COLO829 (cell line): Measurements from ENCODE around the gene ELP1.
"Not testable (repeated sequence)": the region's sequence is repeated elsewhere in the genome, so short reads cannot be mapped to it uniquely, and the experiment has no call there.

ENCODE experiments used
- DNase-seq: peaks from one replicate; pipeline ENCODE4 v3.0.0; 2012; ENCODE audit warnings: low spot score

Gene ELP1

GRCh38 chr9:108933231-108933717 lies 650 bp downstream of the ELP1 start:
- peak; percentile 24 for DNase-seq

GRCh38 chr9:108928386-108928785 lies 5.5 kb downstream of the ELP1 start:
- DNase-seq: no peak

GRCh38 chr9:108924466-108924865 lies 9.5 kb downstream of the ELP1 start:
- DNase-seq: no peak

GRCh38 chr9:108921200-108921599 lies 12.7 kb downstream of the ELP1 start:
- no peak for DNase-seq

- DNase-seq: not testable (repeated sequence)
Measured at GRCh38 chr9:108920401-108920800, 13.5 kb downstream of the ELP1 start.

GRCh38 chr9:108919517-108919916 lies 14.4 kb downstream of the ELP1 start:
- no peak for DNase-seq

- DNase-seq: no peak
Measured at GRCh38 chr9:108913391-108913790, 20.5 kb downstream of the ELP1 start.

GRCh38 chr9:108911820-108912219 lies 22.1 kb downstream of the ELP1 start:
- DNase-seq: no peak

GRCh38 chr9:108910914-108911313 lies 23.0 kb downstream of the ELP1 start:
- DNase-seq: no peak

- no peak for DNase-seq
Measured at GRCh38 chr9:108910402-108910801, 23.5 kb downstream of the ELP1 start.

GRCh38 chr9:108905494-108905893 lies 28.4 kb downstream of the ELP1 start:
- no peak for DNase-seq

- DNase-seq: no peak
Measured at GRCh38 chr9:108904161-108904560, 29.8 kb downstream of the ELP1 start.

- DNase-seq: no peak
Measured at GRCh38 chr9:108903420-108904103, 30.4 kb downstream of the ELP1 start.

GRCh38 chr9:108900176-108900575 lies 33.7 kb downstream of the ELP1 start:
- DNase-seq: no peak

- DNase-seq: not testable (repeated sequence)
Measured at GRCh38 chr9:108899023-108899695, 34.8 kb downstream of the ELP1 start.

GRCh38 chr9:108897324-108898096 lies 36.4 kb downstream of the ELP1 start:
- no peak for DNase-seq

GRCh38 chr9:108894225-108894997 lies 39.5 kb downstream of the ELP1 start:
- DNase-seq: peak; percentile 46

- peak; percentile 40 for DNase-seq
Measured at GRCh38 chr9:108889649-108890067, 44.3 kb downstream of the ELP1 start.

- not testable (repeated sequence) for DNase-seq
Measured at GRCh38 chr9:108886594-108887271, 47.2 kb downstream of the ELP1 start.

- DNase-seq: peak; percentile 88
Measured at GRCh38 chr9:108885643-108886348, 48.1 kb downstream of the ELP1 start.

GRCh38 chr9:108884701-108885100 lies 49.2 kb downstream of the ELP1 start:
- DNase-seq: no peak
